ENCODE data around the gene HNRNPL.
A peak's percentile ranks its signal among the peaks of the same experiment; 100 is the strongest.
"Not testable (repeated sequence)": the region's sequence is repeated elsewhere in the genome, so short reads cannot be mapped to it uniquely, and the experiment has no call there.

HNRNPL gene

DNA sequence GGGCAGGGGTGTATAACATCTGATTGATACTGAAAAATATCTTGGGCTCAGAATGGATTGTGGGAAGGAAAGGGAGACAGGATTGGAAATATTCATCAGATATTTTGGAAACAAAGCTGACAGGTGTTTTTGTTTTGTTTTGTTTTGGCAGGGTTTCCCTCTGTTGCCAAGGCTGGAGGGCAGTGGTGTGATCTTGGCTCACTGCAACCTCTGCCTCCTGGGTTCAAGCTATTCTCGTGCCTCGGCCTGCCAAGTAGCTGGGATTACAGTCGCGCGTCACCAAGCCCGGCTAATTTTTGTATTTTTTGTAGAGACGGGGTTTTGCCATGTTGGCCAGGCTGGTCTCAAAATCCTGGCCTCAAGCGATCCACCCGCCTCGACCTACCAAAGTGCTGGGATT lies 23.6 kb upstream of the HNRNPL start:
- not testable (repeated sequence) for DNase-seq

DNA sequence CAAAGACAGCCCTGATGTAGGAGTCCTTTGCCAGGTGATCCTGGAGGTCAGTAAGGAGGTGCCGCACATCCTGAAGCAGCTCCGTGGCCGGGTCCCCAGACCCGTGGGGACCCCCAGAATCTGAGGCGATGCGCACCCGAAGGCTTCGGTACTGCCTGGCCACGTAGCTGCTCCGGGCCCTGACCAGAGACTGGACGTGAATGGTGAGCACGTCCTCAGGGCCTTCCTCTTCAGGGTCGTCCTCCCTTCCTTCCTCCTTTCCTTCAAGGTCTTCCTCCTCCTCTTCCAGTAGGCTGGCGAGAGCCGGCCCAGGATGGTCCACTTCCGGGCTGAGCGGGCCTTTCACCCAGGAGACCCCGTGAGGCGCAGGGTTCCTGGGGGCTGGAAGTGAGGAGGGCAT lies 20.8 kb upstream of the HNRNPL start:
- no peak for DNase-seq

DNA sequence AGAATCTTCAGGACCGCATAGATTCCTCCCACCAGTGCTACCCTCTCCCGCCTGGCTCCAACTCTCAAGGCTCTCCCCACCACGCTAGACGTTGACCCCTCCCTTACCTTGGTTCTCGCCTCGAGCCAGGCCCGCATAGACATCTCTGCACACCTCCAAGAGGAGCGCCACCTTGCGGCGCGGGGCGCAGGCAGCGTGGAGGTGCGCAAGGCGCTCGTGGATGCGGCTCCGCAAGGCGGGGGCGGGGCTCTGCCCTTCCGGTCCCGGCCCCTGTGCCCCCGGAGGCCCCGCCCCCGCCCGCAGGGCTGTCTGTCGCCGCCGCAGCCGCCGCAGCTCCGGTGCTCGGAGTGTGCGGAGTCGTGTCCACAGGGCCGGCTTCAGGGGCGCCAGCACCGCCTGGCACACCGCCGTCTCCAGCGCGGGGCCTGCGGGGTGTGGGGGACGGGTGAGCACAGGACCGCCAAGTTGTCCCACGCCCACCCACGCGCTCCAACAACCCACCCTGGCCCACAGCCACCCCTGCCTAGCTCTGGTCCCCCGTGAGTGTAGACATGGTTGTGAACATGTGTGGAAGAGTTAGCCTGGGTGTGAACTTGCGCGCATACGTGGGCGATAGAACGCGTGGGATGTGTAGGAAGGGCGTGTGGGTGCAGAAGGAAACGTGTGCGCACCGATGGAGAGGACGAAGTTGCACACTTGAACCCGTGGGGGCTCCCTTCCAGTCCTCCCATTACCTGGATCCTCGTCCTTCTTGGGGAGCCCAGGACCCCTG lies 20.2 kb upstream of the HNRNPL start:
- peak; percentile 75 for DNase-seq

DNA sequence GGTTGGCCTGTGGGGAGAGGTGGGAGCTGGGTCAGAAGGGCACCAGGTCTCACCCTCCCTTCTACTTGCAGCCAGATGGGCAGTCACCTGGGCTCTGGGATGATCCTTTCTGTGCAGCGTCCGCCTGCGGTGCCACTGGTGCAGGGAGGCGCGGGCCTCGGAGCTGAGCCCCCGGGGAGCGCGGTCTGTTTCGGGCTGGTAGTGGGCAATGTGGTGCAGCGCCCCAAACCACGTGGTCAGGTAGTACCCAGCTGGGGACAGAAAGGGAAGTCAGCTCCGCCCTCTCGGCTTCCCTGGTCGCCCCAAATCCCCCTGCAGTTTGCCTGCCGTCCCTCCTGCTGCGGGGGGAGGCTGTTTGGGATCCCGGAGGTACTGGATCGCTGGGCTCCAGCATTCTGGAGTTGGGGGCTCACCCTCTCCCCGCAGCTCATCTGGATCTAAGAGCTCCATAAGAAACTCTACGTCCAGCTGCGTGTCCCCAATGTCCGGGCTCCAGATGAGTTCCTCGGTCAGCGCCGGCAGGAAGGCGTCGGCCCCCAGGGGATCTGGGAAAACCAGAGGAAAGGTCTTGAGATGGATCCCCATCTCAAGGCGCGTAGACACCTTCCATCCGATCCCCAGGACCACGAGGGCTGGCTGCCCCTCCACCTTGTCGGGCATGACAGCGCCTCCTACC lies 19.5 kb upstream of the HNRNPL start:
- no peak for DNase-seq

DNA sequence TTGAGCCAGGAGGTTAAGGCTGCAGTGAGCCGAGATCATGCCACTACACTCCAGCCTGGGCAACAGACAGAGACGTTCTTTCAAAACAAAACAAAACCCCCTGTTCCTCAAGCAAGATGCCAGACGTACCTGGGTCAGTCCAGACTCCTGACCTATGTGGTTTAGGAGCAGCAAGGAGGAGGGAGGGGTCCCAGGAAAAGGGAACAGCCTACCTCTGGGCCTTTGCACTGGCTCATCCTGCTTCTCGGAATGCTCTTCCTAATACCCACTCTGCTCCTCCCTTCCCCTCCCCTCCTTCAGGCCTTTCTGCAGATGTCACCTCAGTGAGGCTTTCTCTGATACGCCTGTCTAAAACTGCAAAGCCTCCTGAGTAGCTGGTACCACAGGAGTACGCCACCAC lies 18.8 kb upstream of the HNRNPL start:
- no peak for DNase-seq

DNA sequence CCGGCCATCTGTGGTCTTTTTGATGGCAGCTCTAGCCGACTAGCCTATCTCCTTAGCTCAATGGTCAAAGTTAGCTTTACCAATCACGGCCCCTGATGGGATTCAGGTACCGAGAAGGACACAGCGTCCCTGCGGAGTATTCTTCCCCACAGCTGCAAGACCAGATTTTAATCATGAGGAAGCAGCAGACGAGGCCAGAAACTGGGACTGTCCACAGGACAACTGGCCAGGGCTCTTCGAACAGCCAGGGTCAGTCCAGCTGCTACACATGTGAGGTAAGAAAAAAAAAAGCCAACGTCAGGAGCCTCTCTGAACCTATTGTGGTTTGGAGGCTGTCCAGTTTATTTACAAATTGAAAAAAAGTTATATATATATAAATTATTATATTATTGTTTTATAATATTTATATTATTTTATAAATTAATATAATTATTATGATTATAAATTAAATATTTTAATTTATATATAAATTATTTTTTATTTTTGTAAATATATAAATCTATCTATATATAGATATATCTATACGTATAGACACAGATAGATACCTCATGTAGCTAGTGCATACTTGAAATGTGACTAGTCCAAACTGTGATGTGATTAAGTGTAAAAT lies 17.5 kb upstream of the HNRNPL start:
- DNase-seq = no peak

DNA sequence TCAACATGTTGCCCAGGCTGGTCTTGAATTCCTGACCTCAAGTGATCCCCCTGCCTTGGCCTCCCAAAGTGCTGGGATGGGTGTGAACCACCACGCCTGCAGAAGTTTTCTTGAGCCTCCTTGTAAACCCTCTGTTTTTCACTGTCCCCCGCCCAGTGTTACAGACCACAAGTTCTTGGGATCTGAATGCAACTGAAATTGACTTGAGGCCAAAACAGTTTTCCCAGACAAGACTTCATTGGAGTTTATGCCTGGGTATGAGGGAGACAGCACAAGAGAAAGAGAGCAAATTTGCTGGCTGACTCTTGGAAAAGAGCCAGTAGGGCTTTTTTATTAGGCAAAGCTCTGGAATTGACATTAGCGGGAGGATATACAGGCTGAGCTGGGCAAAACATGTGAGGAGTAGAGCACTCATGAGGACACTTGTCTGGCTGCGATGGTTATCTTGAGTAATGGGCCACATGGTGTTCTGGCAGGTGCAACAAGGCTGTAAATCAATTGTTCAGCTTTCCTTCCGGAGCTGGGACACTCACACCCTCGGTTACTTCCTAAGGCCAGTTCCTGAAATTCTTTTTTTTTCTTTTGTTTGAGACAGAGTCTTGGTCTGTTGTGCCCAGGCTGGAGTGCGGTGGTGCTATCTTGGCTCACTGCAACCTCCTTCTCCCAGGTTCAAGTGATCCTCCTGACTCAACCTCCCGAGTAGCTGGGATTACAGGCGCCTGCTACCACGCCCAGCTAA lies 12.7 kb upstream of the HNRNPL start:
- peak; percentile 38 for DNase-seq

DNA sequence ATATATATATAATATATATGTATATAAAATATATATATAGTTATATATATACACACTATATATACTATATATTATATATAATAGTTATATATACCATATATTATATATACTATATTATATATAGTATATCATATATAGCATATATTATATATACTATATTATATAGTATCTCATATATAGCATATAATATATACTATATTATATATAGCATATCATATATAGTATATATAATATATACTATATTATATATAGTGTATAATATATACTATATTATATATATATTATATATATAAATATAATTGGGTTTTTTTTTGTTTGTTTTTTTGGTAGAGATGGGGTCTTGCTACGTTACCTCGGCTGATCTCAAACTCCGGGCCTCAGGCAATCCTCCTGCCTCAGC lies 11.6 kb upstream of the HNRNPL start:
- DNase-seq = no peak

DNA sequence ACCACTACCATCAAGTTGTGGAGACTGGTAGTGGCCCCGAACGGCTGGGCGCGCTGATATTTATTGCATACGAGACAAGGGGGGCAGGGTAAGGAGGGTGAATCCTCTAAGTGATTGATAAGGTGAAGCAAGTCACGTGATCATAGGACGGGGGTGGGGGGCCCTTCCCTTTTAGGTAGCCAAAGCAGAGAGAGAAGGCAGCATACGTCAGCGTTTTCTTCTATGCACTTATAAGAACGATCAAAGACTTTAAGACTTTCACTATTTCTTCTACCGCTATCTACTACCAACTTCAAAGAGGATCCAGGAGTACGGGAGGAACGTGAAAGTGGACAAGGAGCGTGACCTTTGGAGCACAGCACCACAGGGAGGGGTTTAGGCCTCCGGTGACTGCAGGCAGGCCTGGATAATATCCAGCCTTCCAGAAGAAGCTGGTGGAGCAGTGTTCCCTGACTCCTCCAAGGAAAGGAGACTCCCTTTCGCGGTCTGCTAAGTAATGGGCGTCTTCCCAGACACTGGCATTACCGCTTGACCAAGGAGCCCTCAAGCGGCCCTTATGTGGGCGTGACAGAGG lies 9.9 kb upstream of the HNRNPL start:
- not testable (repeated sequence) for DNase-seq

DNA sequence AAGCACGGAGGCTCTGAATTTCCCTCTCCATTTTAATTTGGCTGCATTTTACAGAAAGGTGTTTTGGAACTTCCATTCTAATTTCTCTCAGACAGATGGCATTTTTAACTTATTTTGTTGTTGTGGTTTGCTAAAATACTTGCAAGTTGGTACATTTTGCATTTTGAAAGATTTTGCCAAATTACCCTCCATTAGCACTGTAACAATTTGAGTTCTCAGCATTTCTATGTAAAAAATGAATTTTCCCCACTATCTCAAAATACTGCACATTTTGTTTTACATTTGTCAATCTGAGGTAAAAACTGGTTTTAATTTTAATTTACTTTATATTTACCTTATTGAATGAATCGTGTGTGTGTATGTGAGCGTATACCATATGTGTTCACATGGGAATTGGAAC lies 7.0 kb upstream of the HNRNPL start:
- no peak for DNase-seq

DNA sequence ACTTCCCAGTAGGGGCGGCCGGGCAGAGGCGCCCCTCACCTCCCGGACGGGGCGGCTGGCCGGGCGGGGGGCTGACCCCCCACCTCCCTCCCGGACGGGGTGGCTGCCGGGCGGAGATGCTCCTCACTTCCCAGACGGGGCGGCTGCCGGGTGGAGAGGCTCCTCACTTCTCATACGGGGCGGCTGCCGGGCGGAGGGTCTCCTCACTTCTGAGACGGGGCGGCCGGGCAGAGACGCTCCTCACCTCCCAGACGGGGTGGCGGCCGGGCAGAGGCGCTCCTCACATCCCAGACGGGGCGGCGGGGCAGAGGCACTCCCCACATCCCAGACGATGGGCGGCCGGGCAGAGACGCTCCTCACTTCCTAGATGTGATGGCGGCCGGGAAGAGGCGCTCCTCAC lies 6.0 kb upstream of the HNRNPL start:
- not testable (repeated sequence) for DNase-seq

DNA sequence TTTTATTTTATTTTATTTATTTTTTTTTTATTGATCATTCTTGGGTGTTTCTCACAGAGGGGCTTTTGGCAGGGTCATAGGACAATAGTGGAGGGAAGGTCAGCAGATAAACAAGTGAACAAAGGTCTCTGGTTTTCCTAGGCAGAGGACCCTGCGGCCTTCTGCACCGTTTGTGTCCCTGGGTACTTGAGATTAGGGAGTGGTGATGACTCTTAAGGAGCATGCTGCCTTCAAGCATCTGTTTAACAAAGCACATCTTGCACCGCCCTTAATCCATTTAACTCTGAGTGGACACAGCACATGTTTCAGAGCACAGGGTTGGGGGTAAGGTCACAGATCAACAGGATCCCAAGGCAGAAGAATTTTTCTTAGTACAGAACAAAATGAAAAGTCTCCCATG lies 5.2 kb upstream of the HNRNPL start:
- DNase-seq = not testable (repeated sequence)

DNA sequence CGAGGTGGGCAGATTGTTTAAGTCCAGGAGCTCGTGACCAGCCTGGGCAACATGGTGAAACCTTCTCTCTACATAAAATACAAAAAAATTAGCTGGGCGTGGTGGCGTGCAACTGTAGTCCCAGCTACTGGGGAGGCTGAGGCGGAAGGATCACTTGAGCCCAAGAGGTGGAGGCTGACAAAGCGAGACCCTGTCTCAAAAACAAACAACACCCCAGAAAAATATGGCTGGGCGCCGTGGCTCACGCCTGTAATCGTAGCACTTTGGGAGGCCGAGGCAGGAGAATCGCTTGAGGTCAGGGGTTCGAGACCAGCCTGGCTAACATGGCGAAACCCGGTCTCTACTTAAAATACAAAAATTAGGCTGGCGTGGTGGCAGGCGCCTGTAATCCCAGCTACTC lies 3.4 kb upstream of the HNRNPL start:
- no peak for DNase-seq

DNA sequence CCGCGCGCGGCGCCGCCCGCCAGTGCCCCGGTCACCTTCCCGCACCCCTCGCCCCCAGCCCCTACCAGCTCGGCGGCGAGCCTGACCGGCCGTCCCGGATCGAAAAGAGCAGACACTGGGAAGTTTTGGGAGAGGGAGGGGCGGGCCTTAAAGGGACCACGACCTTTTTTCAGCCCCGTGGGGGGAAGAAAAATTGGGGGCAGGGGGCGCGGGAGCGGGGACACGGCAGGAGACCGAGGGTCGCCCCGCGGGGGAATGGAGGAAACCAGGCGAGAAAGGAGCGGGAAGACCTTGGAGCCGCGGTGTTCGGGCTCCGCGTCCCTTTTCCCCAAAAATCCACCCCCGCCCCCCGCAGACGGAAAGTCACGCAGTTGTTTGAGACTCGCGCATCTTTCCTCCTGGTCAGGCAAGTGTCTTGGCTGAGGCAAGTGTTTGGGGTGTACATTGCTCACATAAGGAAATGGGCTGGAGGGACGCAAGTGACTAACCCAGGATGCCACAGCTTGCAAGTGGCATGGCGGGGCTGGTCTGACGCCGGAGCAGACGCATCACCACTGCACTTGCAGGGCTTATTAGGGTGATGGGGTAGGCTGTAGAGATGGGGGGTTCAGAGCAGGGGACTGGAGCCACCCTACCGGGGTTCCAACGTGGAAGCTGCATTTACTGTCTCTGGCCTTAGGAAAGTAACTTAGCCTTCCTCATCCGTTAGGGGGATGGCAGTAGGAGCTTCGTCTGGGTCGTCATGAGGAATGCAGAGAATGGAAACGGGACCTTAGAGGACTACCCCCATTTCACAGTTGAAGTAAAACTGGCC lies 2.7 kb upstream of the HNRNPL start:
- peak; percentile 69 for DNase-seq

DNA sequence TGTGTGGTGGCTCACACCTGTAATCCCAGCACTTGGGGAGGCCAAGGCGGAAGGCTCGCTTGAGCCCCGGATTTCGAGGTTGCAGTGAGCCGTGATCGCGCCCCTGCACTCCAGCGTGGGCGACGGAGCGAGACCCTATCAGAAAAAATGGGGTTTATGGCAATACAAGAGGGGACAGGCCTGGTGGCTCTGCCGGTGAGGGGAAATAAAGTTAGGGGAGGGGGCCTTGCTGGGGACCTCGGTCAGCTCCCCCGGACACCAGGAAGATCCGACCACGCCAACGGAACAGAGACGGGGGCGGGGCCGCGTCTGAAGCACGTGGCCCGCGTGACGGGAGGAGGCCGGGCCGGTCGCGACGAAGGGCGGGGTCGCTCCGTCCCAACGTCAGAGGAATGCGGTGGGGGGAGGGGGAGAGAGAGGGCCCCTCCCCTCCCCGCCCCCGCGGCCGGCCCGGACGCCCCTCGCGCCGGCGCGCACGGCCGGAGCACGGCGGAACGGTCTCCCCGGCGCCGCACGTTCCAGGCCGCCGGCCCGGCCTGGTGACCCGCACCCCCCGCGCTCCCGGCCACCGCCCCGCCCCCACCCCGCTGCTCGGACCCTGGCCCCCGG lies 1.9 kb upstream of the HNRNPL start:
- peak; percentile 85 for DNase-seq

DNA sequence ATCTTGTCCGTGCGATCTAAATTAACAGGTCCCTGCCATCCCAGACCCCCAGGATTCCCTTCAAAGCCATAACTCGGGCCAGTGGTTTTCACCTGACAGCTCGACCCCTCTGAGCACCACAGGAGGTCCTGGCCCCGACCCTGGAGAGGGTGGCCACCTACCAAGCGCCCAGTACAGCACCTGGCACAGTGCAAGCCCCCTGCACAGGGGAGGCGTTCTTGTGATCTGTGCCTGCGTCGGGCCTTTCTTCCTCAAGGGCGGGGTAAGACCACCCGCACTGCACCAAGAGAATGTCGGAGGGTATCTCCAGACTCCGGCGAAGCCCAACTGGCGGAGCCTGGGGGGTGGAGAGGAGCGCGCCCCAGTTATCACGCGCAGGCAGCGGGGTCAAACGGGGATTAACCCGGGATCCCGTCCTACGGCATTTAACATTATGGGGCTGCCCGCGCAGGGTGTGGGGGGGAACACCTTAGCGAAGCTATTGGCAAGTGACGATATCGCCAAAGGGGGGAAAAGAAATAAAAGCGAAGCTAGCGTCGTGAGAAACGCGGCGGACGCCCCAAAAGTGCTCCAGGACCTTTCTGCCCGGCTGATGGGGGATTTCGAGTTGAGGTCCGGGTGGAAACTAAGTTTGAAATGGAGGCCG lies 1.3 kb upstream of the HNRNPL start:
- DNase-seq = no peak

DNA sequence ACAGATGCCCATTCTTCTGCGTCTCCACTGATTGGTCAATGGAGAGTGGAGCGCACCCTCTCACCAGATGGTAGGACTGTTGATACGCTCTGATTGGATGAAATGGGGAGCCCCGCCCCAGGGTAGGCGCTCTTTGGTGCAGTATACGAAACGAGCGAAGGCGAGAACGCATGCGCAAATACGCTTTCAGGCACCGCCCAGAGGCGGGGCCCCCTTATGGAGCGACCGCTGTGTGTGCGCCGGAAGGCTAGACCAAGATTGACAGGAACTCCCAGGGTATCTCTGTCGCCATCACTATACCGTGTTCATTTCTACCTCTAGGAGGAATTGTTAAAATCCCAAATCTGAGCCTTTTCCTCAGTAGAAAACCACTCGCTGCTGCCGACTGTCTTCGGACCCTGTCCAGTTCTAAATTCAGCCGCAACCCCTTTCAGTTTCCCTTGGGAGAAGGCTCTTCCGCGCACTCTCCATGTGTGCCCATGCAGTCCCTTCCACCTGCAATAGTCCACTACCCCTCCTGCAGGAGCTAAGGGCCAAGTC lies 720 bp upstream of the HNRNPL start:
- peak; percentile 84 for DNase-seq

DNA sequence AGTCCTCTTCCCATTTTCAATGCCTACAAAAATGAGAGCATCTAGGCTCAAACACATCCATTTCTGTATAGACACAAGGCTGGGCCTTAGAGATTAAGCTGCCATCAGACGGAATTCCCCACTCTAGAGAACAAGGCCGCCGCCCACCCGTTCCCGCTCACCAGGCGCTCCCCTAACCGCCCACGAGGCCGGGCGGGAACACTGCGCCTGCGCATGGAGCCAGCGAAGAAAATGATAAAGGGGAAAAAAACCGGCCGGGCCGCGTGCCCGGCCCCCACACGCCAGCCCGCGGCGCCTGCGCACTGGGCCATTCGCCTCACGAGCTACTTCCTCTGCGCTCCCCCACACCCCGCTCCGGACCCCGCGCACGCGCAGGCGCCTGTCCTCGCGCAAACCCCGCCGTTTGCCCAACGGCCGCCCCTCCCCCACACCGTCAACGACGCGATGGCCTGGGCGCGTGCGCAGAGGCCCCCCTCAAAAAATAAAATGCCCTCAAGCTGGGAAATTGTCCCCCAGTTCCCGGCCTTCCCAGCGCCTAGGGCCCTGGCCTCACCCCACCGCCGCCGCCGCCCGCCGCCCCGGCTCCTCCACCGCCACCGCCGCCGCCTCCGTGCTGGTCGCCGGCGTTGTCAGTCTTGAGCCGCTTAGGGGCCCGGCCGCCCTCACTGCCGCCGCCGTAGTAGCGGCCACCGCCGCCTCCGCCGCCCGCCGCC lies 483 bp downstream of the HNRNPL start:
- DNase-seq = peak; percentile 91

DNA sequence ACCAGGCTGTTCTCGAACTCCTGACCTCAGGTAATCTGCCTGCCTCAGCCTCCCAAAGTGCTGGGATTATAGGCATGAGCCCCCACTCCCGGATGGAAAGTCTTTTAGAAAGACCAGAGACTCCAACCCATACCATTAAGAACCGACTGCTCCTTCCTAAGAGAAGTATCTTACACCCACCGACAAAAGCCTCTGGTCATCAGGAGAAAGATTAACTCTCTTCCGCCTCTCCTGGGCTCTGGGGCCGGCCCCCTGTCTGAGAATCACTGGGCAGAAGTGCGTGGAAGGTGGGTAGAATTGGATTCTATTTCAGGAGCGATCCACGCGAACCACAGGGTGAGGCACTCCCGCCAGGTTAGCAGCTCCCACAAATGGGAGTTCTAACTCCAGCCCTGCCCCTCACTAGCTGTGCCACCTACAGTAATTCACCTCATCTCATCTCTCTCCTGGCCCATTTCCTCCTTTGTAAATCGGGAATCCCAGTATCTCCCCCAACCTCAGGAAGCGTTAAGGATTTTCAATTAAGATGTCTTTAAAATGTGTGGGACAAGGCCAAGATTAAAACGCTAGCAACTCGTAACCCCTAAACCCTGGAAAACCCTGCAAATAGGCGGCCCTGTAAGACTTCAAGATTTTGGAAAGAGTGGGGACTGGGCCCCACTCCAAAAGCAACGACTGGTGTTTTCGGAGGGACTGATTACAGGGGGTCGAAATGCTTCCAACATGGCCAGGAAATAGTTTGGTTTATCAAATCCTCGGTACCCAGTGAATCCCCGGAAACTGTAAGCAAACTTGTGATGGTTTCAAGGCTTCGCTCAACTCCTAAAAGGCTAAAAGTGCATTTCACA lies 1.3 kb downstream of the HNRNPL start:
- DNase-seq = no peak

All from right kidney (tissue), 1 donor.